Embryonic facial prominence (tissue), 1 donor: ENCODE results near the gene GADD45B.
"Not testable (repeated sequence)": the region's sequence is repeated elsewhere in the genome, so short reads cannot be mapped to it uniquely, and the experiment has no call there.

Source experiments
- DNase-seq: peaks from one replicate; pipeline ENCODE4 v3.0.0-alpha.2; 2016; ENCODE audit errors: extremely low spot score

Gene GADD45B

GRCh38 chr19:2514981-2515518 lies 39.1 kb downstream of the GADD45B start:
- no peak for DNase-seq

GRCh38 chr19:2516727-2517126 lies 40.8 kb downstream of the GADD45B start:
- DNase-seq: no peak

GRCh38 chr19:2517881-2518601 lies 42.1 kb downstream of the GADD45B start:
- DNase-seq: no peak

GRCh38 chr19:2518856-2519255 lies 42.9 kb downstream of the GADD45B start:
- not testable (repeated sequence) for DNase-seq

GRCh38 chr19:2519482-2519881 lies 43.6 kb downstream of the GADD45B start:
- no peak for DNase-seq

GRCh38 chr19:2523630-2524311 lies 47.8 kb downstream of the GADD45B start:
- DNase-seq: no peak

GRCh38 chr19:2524361-2524839 lies 48.5 kb downstream of the GADD45B start:
- DNase-seq: no peak

- no peak for DNase-seq
These were observed 49.2 kb downstream of the GADD45B start for GRCh38 chr19:2524840-2525723.

GRCh38 chr19:2527171-2527570 lies 51.2 kb downstream of the GADD45B start:
- no peak for DNase-seq

GRCh38 chr19:2527686-2528085 lies 51.8 kb downstream of the GADD45B start:
- no peak for DNase-seq
